GM21447 (cell line): ENCODE measurements around the gene CPAMD8.

Source experiments
- ATAC-seq: cut with Tn5 transposase; IDR thresholded peaks from one replicate; pipeline ENCODE4 v1.9.1; 2021; ENCODE audit not compliant: unreplicated experiment

Gene CPAMD8

DNA sequence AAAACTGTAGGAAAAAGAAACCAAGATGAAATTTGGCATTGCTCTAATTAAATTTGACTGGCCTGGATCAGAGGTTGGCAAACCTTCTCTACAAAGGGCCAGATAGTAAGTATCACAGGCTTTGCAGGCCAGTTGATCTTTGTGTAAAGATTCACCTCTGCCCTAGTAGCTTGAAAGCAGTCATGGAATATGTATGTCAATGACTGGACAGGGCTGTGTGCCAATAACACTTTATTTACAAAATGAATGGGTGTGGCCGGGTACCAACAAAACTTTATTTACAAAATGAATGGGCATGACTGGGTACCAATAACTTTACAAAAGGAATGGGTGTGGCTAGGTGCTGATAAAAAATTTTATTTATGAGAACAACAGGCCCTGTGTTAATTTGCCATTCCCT is 177.4 kb downstream of the CPAMD8 start:
- no peak for ATAC-seq

DNA sequence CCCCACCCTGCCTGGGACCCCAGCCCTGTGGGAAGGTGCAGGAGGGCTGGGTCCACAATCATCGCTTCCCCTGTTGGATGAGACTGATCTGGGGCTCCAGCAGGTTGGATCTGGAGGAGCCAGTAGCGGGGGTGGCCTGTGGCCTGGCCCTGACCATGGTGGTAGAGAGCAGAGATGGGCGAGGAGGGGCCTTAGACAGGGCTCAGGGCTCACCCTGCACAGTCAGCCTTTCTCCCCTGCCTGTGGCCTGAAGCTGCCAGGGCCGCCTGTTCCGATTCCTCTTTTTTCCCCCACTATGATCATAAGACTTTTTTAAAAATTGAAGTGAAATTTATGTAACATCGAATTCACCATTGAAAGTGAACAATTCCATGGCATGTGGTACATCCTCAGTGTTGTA is 179.2 kb downstream of the CPAMD8 start:
- ATAC-seq = no peak

DNA sequence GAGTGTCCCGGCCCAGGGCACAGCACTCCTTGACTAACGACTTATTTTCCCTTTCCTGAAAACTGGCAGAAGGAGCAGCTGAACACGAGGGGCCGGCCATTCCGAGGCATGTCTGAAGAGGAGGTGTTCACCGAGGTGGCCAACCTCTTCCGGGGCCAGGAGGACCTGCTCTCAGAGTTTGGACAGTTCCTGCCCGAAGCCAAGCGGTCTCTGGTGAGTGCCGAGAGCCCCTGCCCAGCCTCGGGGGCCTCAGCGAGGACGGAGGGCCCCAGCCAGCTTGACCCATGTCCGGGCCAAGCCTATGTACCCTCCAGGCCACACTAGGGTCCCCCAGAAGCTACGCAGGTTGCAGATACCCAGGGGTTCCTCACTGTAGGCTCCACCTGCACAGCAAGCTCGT is 179.7 kb downstream of the CPAMD8 start:
- no peak for ATAC-seq
